HG02852 (cell line): ENCODE results near the gene USP31.

Source experiments
- ATAC-seq: cut with Tn5 transposase; IDR thresholded peaks from one replicate; pipeline ENCODE4 v1.9.1; 2021; ENCODE audit warnings: mild to moderate bottlenecking, moderate library complexity; ENCODE audit not compliant: unreplicated experiment

Gene USP31, protein sequence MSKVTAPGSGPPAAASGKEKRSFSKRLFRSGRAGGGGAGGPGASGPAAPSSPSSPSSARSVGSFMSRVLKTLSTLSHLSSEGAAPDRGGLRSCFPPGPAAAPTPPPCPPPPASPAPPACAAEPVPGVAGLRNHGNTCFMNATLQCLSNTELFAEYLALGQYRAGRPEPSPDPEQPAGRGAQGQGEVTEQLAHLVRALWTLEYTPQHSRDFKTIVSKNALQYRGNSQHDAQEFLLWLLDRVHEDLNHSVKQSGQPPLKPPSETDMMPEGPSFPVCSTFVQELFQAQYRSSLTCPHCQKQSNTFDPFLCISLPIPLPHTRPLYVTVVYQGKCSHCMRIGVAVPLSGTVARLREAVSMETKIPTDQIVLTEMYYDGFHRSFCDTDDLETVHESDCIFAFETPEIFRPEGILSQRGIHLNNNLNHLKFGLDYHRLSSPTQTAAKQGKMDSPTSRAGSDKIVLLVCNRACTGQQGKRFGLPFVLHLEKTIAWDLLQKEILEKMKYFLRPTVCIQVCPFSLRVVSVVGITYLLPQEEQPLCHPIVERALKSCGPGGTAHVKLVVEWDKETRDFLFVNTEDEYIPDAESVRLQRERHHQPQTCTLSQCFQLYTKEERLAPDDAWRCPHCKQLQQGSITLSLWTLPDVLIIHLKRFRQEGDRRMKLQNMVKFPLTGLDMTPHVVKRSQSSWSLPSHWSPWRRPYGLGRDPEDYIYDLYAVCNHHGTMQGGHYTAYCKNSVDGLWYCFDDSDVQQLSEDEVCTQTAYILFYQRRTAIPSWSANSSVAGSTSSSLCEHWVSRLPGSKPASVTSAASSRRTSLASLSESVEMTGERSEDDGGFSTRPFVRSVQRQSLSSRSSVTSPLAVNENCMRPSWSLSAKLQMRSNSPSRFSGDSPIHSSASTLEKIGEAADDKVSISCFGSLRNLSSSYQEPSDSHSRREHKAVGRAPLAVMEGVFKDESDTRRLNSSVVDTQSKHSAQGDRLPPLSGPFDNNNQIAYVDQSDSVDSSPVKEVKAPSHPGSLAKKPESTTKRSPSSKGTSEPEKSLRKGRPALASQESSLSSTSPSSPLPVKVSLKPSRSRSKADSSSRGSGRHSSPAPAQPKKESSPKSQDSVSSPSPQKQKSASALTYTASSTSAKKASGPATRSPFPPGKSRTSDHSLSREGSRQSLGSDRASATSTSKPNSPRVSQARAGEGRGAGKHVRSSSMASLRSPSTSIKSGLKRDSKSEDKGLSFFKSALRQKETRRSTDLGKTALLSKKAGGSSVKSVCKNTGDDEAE (N-terminal part only)

DNA sequence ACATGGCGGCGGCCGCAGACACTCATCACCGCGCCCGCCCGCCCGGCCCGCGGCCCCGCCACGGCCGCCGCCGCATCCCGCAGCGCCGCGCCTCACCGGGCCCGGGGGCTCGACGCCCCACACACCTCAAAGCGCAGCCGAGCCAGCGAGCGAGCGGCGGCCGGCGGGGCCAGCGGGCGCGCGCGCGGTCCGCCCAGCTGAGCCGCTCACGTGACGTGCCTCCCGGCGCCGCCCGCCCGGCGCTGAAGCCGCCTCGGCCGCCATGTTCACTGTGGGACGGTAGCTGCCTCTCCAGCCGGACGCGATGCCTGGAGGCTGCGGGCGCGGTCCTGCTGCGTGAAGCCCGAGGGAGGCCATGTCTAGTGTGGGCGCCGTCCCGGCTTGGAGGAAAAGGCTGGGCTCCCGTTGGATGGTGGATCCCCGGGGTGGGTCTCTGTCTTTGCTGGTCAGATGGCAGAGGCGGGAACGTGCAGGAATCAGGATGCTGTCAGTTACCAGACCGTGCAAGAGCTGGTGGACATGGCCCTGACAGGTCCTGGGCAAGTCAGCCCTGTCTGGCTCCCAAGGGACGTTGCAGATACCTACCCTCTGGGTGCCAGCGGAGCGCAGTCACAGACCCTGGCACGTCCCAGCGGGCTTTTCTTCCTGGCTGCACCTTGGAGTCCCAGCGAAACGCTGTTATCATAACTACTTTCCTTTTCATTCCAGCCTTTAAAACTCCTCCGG, at the start of gene USP31:
Gene USP31 (minus strand): TSS at position 186 of the 726 bp plus-strand sequence. CDS start 182 bp downstream, at position 4.
- ATAC-seq, result peak; percentile 96

DNA sequence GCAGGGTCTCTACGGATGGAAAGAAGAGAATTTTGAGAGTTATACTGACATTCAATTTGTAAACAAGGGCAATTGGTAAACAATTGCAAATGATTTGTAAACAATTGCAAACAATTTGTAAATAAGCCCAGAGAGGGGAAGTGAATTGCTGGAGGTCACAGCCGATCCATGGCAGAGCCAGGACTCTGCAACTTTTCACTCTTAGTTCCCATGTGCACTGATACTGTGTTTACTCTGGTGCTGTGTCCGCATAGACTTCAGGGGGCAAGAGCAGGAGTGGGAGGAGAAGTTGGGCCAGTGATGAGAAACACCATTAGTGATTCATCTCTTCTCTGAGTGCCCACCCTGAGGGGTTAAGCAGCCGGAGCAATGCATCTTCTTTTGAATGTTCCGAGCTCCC, 47.3 kb upstream of the USP31 start:
- no peak for ATAC-seq

GRCh38 chr16:23195366-23195978, 46.2 kb upstream of the USP31 start:
- no peak for ATAC-seq

- ATAC-seq, result no peak
These were observed 45.4 kb upstream of the USP31 start for GRCh38 chr16:23194497-23195221.

- ATAC-seq, result no peak
These were observed 39.7 kb upstream of the USP31 start for GRCh38 chr16:23188911-23189310.

DNA sequence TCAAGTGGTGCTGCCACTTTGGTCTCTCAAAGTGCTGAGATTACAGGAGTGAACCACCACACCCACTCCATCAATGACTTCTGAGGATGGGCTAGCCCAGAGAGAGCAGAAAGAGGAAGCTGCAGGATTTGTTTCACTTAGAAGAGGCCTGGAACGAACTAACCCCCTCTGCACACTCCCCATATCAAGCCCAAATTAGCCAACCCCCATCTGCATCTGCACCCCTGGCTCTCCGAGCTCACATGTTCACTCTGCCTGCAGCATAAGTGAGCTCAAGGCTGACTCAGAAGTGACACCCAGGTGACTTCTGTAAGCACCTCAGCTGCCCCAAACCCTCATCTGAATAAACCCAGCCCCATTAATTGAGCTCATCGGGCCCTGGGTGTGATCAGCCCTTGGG, 38.1 kb upstream of the USP31 start:
- no peak for ATAC-seq

DNA sequence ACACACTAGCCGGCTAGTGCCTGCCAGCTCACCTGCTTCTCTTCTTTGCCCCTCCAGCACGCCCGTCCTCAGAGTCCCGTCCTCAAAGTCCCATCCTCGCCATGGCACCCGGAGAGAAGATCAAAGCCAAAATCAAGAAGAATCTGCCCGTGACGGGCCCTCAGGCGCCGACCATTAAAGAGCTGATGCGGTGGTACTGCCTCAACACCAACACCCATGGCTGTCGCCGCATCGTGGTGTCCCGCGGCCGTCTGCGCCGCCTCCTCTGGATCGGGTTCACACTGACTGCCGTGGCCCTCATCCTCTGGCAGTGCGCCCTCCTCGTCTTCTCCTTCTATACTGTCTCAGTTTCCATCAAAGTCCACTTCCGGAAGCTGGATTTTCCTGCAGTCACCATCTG, 36.9 kb upstream of the USP31 start:
- no peak for ATAC-seq

DNA sequence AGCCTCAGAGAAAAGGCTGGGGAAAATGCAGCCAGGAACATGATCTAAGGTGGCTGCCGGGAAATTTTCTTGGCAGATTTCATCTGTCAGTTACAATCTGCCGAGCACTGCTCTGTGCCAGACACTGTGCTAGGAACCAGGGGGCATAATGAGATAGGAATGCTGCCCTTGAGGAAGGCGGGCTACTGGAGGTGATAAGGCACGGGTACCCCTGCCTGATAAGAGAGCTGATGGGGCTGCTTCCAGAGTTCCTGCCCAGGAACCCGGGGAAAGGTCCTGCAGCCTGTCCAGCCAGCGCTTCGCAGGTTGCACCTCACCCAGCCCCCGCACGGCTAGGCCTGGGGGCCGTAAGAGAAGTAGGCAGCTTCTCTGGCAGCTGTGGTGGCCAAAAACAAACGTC, 36.4 kb upstream of the USP31 start:
- no peak for ATAC-seq

DNA sequence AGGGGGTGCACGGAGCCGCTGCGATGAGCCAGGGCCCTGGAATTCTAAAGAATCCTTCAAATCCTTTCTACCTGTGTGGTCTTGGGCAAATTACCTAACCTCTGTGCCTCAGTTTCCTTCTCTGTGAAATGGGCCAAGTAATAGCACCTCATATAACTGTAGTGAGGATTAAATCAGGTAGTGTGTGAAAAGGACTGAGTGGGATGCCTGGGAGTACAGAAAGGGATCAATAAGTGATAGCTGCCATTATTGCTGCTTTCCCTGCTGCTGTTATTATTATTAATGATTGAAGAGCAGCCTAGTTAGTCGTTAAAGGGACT, 34.3 kb upstream of the USP31 start:
- ATAC-seq, result no peak

DNA sequence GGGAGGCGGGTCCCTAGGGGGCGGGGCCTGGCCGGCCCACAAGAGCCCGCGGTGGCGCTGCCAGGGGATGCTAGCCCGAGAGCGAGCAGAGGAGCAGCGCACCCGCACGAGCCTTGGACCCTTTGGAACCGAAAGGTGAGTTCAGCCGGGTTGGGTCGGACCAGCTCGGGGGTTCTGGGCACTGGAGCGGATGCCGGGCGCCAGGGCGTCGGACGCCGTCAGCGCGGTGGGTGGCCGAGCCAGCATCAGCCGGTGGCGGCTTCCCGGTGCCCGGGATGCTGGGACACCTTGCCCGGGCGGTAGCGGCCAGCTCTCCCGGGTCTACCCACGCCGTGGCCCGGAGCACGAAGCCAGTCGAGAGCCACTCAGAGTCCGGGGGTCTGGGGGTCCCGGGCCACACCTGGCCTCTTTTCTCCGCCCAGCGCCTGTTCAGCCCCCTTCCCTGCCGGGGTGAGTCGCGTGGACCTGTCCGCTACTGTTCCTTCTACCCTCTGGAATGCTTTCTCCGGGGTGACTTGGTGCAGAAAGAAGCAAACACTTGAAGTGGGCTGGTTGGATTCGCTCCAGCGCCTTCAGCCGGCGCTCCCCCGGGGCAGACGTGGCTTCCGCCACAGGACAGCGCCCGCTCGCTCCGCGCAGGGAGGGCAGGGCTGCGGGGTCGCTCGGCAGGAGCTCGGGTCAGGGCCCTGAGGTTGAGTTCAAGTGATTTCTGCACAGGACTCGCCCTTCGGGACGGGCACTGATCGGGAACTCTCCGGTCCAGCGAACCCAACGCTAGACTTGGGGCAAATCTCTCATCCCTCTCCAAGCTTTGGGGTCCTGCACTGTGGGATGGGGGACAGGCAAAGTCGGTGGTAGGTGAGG, 33.7 kb upstream of the USP31 start, which contains the start of gene SCNN1G:
Gene SCNN1G (plus strand): TSS at position 67 of the 864 bp plus-strand sequence. CDS start 3,527 bp downstream, outside the sequence.
- ATAC-seq, result peak; percentile 22

DNA sequence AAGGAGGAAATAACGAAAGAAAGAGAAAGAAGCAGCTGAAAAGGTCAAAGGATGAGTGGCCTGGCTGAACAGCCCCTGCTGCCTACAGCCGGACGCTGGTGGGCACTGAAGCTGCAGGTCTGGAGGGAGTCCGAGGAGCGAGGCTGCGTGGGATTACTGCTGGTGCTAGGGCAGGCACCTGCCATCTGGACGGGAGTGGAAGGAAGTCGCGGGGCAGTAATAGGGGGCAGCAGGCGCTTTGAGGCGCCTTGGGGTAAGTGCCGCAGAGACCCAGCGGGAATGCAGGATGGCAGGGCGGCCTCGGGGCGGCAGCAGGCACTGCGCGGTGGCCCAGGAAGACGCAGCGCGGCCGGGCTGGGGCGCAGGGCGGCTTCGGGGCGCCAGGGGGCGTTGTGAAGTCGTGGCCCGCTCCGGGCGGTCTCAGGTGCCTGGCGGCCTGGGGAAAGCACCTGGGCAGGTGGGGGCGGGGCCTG, 33.0 kb upstream of the USP31 start:
- ATAC-seq, result peak; percentile 80

DNA sequence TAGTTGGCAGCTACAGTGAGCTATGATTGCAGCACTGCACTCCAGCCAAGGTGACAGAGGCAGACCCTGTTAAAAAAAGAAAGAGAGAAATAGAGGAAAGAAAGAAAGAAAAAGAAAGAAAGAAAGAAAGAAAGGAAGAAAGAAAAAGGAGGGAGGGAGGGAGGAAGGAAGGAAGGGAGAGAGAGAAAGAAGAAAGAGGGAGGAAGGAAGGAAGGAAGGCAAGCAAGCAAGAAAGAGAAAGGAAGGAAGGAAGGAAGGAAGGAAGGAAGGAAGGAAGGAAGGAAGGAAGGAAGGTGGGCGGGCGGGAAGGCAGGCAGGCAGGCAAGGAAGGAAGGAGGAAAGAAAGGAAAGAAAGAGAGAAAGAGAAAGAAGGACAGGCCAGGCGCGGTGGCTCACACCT, 32.3 kb upstream of the USP31 start:
- no peak for ATAC-seq

DNA sequence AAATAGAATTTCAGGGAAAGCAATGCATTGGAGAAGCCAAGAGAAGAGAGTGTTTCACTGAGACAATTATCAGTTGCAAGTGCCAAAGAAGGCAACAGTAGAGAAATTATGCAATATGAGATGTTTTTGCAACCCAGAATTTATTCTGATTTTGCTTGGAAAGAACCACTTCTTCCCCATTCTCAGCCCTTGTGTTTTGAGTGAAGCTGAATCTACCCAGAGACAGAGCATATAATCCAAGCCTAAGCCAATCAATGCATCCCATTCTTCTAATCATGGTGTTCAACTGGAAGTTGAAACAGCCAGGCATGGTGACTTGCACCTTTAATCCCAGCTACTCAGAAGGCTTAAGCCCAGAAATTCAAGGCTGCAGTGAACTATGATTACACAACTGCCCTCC, 26.4 kb upstream of the USP31 start:
- no peak for ATAC-seq

GRCh38 chr16:23174622-23175021, 25.4 kb upstream of the USP31 start:
- no peak for ATAC-seq

- no peak for ATAC-seq
These were observed 23.7 kb upstream of the USP31 start for GRCh38 chr16:23172994-23173393.

GRCh38 chr16:23172583-23172982, 23.3 kb upstream of the USP31 start:
- ATAC-seq, result no peak

- no peak for ATAC-seq
These were observed 15.5 kb upstream of the USP31 start for GRCh38 chr16:23164736-23165135.

GRCh38 chr16:23163921-23164320, 14.7 kb upstream of the USP31 start:
- no peak for ATAC-seq
